ENCODE measurements around the gene GSAP. TPM values are rescaled to one million over a fixed set of nuclear protein-coding genes. Genes with fewer than 3 reads are reported as not detected.

GSAP gene
- polyA plus RNA-seq, 3 donors: 19.1 to 105 (median 35.6) TPM

DNA sequence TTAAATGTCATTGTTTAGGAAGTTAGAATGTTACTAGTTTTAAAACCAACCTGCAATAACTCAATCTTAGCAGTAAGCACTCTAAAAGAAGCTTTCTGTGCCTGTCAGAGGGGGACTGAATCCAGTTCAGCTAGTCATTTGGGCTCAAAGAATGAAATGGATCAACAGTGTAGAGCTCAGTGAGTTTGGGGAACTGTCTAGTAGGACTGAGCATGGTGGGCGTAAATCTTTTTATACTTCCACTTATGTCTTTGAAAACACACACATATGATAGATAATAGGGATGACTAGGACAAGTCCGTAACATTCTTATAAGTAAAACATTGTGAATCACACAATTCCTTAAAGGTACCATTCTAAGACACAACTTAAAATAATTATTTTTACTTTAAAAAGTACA, 11.5 kb downstream of the GSAP start:
- TF ChIP-seq, protein P1, sequence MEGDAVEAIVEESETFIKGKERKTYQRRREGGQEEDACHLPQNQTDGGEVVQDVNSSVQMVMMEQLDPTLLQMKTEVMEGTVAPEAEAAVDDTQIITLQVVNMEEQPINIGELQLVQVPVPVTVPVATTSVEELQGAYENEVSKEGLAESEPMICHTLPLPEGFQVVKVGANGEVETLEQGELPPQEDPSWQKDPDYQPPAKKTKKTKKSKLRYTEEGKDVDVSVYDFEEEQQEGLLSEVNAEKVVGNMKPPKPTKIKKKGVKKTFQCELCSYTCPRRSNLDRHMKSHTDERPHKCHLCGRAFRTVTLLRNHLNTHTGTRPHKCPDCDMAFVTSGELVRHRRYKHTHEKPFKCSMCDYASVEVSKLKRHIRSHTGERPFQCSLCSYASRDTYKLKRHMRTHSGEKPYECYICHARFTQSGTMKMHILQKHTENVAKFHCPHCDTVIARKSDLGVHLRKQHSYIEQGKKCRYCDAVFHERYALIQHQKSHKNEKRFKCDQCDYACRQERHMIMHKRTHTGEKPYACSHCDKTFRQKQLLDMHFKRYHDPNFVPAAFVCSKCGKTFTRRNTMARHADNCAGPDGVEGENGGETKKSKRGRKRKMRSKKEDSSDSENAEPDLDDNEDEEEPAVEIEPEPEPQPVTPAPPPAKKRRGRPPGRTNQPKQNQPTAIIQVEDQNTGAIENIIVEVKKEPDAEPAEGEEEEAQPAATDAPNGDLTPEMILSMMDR (IDR thresholded peaks at IDR 0.05): no peak
- Histone ChIP-seq H3K27me3 (ENCODE audit: control insufficient read depth in 2 of 2, insufficient read depth in 2 of 2, low read length in 2 of 2) (no peaks in the 10 kb centered on the region), H3K27ac (ENCODE audit: low read depth in 1 of 2, low read length in 2 of 2) (peak overlapping the region in 1 of 2 donors; percentile 38), H3K36me3 (replicated peaks in 1 of 2; ENCODE audit: control insufficient read depth in 1 of 2, insufficient read depth in 2 of 2, low read length in 2 of 2) (peaks cover 3 to 20% of the 10 kb centered on the region in 2 donors), H3K9ac (ENCODE audit: insufficient read depth, low read length, poor library complexity, severe bottlenecking) (no peak overlapping the region), H3K9me3 (replicated peaks in 1 of 2; ENCODE audit: control insufficient read depth in 1 of 2, insufficient read depth in 1 of 2, low read length in 2 of 2) (no peaks in the 10 kb centered on the region), H4K20me1 (ENCODE audit: insufficient read depth, low read length) (no peaks in the 10 kb centered on the region), H3K4me2 (replicated peaks; ENCODE audit: extremely low read depth, low read length, poor library complexity, severe bottlenecking) (no peak overlapping the region), H3K79me2 (ENCODE audit: insufficient read depth, low read length) (peaks cover 47% of the 10 kb centered on the region), H2AFZ (ENCODE audit: insufficient read depth, low read depth, low read length, poor library complexity, severe bottlenecking) (no peak overlapping the region), H3K4me3 (replicated peaks in 1 of 3; ENCODE audit: low read depth in 2 of 3, low read length in 3 of 3) (no peak overlapping the region), H3K4me1 (ENCODE audit: control insufficient read depth in 1 of 2, insufficient read depth in 2 of 2, low read length in 2 of 2) (peaks cover 44 to 63% of the 10 kb centered on the region in 2 donors)
- WGBS (ENCODE audit: insufficient coverage): no CpG with 5 or more reads among the region's 2 CpGs
- H3K9me3 Mint-ChIP-seq: peaks cover 0 to 2% (median 0%) of the 10 kb centered on the region in 7 donors
- H3K4me1 Mint-ChIP-seq: peaks cover 55% of the 10 kb centered on the region
- DNase-seq: no peak
- H3K27me3 Mint-ChIP-seq (ENCODE audit: low read depth in 3 of 3): peaks cover 0 to 1% (median 0%) of the 10 kb centered on the region in 3 donors
- H3K4me3 Mint-ChIP-seq: no peak overlapping the region
- peaks cover 16 to 33% of the 10 kb centered on the region in 2 donors for H3K36me3 Mint-ChIP-seq
- intact Hi-C loops (cut with micrococcal nuclease): loop anchor here in 1 of 2 donors (10.0 kb wide), 1 partner anchor 60 kb away; no protein-coding TSS in a partner anchor
- peak overlapping the region in 2 of 7 donors; percentile 30 to 63 for H3K27ac Mint-ChIP-seq

DNA sequence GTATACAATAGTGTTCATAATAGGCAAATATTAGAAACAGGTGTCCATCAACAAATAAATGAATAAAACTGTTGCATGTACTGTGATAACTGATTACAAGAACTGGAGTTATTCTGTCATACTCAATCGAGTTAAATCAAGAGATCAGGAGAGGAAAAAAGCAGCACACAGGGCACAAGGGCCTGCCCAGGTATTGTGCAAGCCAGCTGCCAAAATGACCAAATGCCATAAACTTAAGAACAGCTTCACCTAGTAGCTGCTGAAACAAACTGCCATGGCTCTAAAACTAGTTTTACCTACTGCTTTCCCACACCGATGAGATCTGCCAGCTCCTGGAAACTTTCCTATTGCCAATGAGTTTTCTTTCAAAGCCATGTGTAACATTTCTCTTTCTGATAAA, 12.2 kb downstream of the GSAP start:
- TF ChIP-seq, protein P1 (IDR thresholded peaks at IDR 0.05): no peak
- H3K36me3 Mint-ChIP-seq: peaks cover 20 to 33% of the 10 kb centered on the region in 2 donors

More for the DNA sequence above, 12.2 kb downstream of the GSAP start:
- H3K4me2 ChIP-seq (replicated peaks; ENCODE audit: extremely low read depth, low read length, poor library complexity, severe bottlenecking): no peak overlapping the region
- intact Hi-C loops (cut with micrococcal nuclease): loop anchor here in 1 of 2 donors (10.0 kb wide), 1 partner anchor 61 kb away; no protein-coding TSS in a partner anchor
- peaks cover 3 to 20% of the 10 kb centered on the region in 2 donors for H3K36me3 ChIP-seq (replicated peaks in 1 of 2; ENCODE audit: control insufficient read depth in 1 of 2, insufficient read depth in 2 of 2, low read length in 2 of 2)
- H3K4me1 Mint-ChIP-seq: peaks cover 55% of the 10 kb centered on the region
- no peak overlapping the region for H3K4me3 ChIP-seq (replicated peaks in 1 of 3; ENCODE audit: low read depth in 2 of 3, low read length in 3 of 3)
- no peak overlapping the region for H3K9ac ChIP-seq (ENCODE audit: insufficient read depth, low read length, poor library complexity, severe bottlenecking)
- peak overlapping the region in 2 of 7 donors; percentile 53 to 56 for H3K27ac Mint-ChIP-seq
- no peaks in the 10 kb centered on the region for H3K9me3 ChIP-seq (replicated peaks in 1 of 2; ENCODE audit: control insufficient read depth in 1 of 2, insufficient read depth in 1 of 2, low read length in 2 of 2)
- no peaks in the 10 kb centered on the region for H3K27me3 ChIP-seq (ENCODE audit: control insufficient read depth in 2 of 2, insufficient read depth in 2 of 2, low read length in 2 of 2)
- peaks cover 40% of the 10 kb centered on the region for H3K79me2 ChIP-seq (ENCODE audit: insufficient read depth, low read length)
- no peak overlapping the region for H3K4me3 Mint-ChIP-seq
- peaks cover 44 to 63% of the 10 kb centered on the region in 2 donors for H3K4me1 ChIP-seq (ENCODE audit: control insufficient read depth in 1 of 2, insufficient read depth in 2 of 2, low read length in 2 of 2)
- 100% methylated on average over 1 of the region's 2 CpGs for WGBS (ENCODE audit: insufficient coverage)
- no peaks in the 10 kb centered on the region for H4K20me1 ChIP-seq (ENCODE audit: insufficient read depth, low read length)
- H3K27me3 Mint-ChIP-seq (ENCODE audit: low read depth in 3 of 3): peaks cover 0 to 1% (median 0%) of the 10 kb centered on the region in 3 donors
- DNase-seq: no peak
- peaks cover 0 to 2% (median 0%) of the 10 kb centered on the region in 7 donors for H3K9me3 Mint-ChIP-seq
- no peak overlapping the region for H3K27ac ChIP-seq (ENCODE audit: low read depth in 1 of 2, low read length in 2 of 2)
- no peak overlapping the region for H2AFZ ChIP-seq (ENCODE audit: insufficient read depth, low read depth, low read length, poor library complexity, severe bottlenecking)

Measured in CD14-positive monocyte (primary cell).